Erythroblast (primary cell): ENCODE measurements around the gene PPIG.

ENCODE experiments used
- GATA1 ChIP-seq: IDR thresholded peaks from 2 replicates; pipeline ENCODE4 v1.6.1; 2011; ENCODE audit warnings: low read depth, mild to moderate bottlenecking, control low read depth, low read length, moderate library complexity
- POLR2A ChIP-seq: IDR thresholded peaks from 2 replicates; pipeline ENCODE4 v1.6.1; 2011; ENCODE audit warnings: mild to moderate bottlenecking, low read length

DNA sequence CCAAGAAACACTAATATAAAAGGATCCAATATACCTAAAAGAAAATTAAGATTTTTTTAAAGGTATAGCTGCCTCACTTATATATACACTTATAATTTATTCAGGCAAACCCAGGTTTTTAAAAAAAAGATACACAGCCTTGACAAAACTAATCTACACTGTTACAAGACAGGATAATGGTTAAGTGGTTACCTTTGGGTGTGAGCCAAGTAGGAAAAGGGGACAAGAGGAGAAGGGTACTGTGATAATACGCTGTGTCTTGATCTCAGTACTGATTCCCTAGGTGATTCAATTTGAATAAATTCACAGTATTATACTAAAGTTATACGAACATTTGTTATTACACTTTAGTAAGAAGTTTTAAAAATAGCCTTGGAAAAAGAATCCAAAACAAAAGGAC lies 44.0 kb upstream of the PPIG start:
- TF ChIP-seq POLR2A (no peak), GATA1 (no peak)
